ENCODE results near the gene PLA2G3. TPM values are rescaled to one million over a fixed set of nuclear protein-coding genes. Genes with fewer than 3 reads are reported as not detected.

PLA2G3 gene
- total RNA-seq, 3 donors from 2014 or later (not counting 1 experiment from before 2014, with no cell fraction given) = not detected

DNA sequence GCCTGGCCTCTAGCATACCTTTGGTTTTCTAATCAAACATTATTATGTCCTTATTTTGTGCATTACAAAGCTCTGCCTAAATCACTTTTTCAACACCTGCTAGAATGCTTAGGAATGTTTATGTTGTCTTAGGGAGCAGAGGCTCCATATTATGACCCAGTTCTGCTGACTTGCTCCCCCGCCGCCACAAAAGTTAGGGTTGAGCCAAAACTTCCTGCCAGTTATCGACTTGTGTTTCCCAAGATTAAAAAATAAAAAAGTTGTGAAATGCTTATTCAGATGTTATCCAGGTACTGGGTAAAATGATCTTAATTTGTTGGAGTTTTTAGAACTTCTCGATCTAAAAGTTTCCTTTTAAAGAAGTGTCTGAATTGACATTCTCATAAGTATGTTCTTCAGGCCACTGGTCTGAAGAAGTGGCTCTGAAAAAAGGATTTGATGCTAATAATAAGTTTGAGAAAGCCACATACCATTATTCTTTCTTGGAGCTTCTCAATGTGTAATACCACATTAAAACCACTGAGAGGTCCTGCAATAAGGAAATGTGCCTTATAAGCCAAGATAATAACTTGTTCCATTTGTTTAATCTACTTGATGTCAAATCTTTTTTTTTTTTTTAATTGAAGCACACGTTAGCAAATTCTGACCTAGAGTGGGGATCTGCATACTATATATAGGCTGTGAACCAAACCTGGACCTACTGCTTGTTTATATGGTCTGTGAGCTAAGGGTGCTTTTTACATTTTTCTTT, 21.9 kb upstream of the PLA2G3 start:
- 38% methylated on average over 5 of the region's 5 CpGs for WGBS (ENCODE audit: insufficient coverage)
- Mint-ChIP-seq H3K27ac (peak overlapping the region; percentile 91 to 93), H3K36me3 (no peaks in the 10 kb centered on the region), H3K4me1 (peaks cover 33 to 38% of the 10 kb centered on the region in 2 donors), H3K9me3 (no peaks in the 10 kb centered on the region), H3K4me3 (peak overlapping the region; percentile 97), H3K27me3 (ENCODE audit: low read depth in 2 of 2) (no peaks in the 10 kb centered on the region)
- no peak for TF ChIP-seq CTCF (IDR thresholded peaks at IDR 0.05)
- Histone ChIP-seq H3K36me3 (ENCODE audit: control insufficient read depth, insufficient read depth, low read length) (peaks cover 8% of the 10 kb centered on the region), H3K4me1 (ENCODE audit: control insufficient read depth, insufficient read depth, low read length) (peaks cover 15% of the 10 kb centered on the region), H3K9me3 (ENCODE audit: control insufficient read depth, insufficient read depth, low read length) (no peaks in the 10 kb centered on the region), H3K27ac (ENCODE audit: low read length) (no peak overlapping the region), H3K27me3 (ENCODE audit: control insufficient read depth, insufficient read depth, low read length) (no peaks in the 10 kb centered on the region), H3K4me3 (ENCODE audit: low read length) (no peak overlapping the region)
- DNase-seq (no peak), ATAC-seq (no peak)
- intact Hi-C loops (cut with micrococcal nuclease) = no loop called here

GRCh38 chr22:31161386-31161785, 21.1 kb upstream of the PLA2G3 start:
- intact Hi-C loops (cut with micrococcal nuclease) = loop anchor here (2.0 kb wide), 1 partner anchor 69 kb away; no protein-coding TSS in a partner anchor
- no peaks in the 10 kb centered on the region for H3K9me3 Mint-ChIP-seq
- Histone ChIP-seq H3K27ac (ENCODE audit: low read length) (peak overlapping the region; percentile 35), H3K27me3 (ENCODE audit: control insufficient read depth, insufficient read depth, low read length) (no peaks in the 10 kb centered on the region), H3K9me3 (ENCODE audit: control insufficient read depth, insufficient read depth, low read length) (no peaks in the 10 kb centered on the region), H3K4me3 (ENCODE audit: low read length) (no peak overlapping the region), H3K36me3 (ENCODE audit: control insufficient read depth, insufficient read depth, low read length) (peaks cover 8% of the 10 kb centered on the region), H3K4me1 (ENCODE audit: control insufficient read depth, insufficient read depth, low read length) (peaks cover 15% of the 10 kb centered on the region)
- no peaks in the 10 kb centered on the region for H3K36me3 Mint-ChIP-seq
- peak overlapping the region; percentile 97 for H3K4me3 Mint-ChIP-seq
- ATAC-seq = no peak
- H3K27me3 Mint-ChIP-seq (ENCODE audit: low read depth in 2 of 2) = no peaks in the 10 kb centered on the region
- no peak for TF ChIP-seq CTCF (IDR thresholded peaks at IDR 0.05)
- peaks cover 29 to 38% of the 10 kb centered on the region in 2 donors for H3K4me1 Mint-ChIP-seq
- DNase-seq = no peak
- peak overlapping the region; percentile 91 to 93 for H3K27ac Mint-ChIP-seq

GRCh38 chr22:31160328-31160978, 20.1 kb upstream of the PLA2G3 start:
- no peaks in the 10 kb centered on the region for H3K27me3 Mint-ChIP-seq (ENCODE audit: low read depth in 2 of 2)
- 3% methylated on average over 32 of the region's 32 CpGs for WGBS (ENCODE audit: insufficient coverage)

More at GRCh38 chr22:31160328-31160978, 20.1 kb upstream of the PLA2G3 start:
- ATAC-seq (peak; percentile 43 to 47 (median 45)), DNase-seq (peak in 1 of 2 donors; percentile 46)
- Mint-ChIP-seq H3K4me3 (peak overlapping the region; percentile 97), H3K4me1 (peaks cover 25 to 36% of the 10 kb centered on the region in 2 donors), H3K36me3 (no peaks in the 10 kb centered on the region), H3K9me3 (no peaks in the 10 kb centered on the region), H3K27ac (peak overlapping the region; percentile 91 to 93)
- TF ChIP-seq CTCF (IDR thresholded peaks at IDR 0.05) = no peak
- H3K4me3 ChIP-seq (ENCODE audit: low read length) = peak overlapping the region; percentile 72
- intact Hi-C loops (cut with micrococcal nuclease) = loop anchor here (2.0 kb wide), 1 partner anchor 70 kb away; no protein-coding TSS in a partner anchor
- H3K4me1 ChIP-seq (ENCODE audit: control insufficient read depth, insufficient read depth, low read length) = peaks cover 15% of the 10 kb centered on the region
- H3K27ac ChIP-seq (ENCODE audit: low read length) = peak overlapping the region; percentile 76
- H3K9me3 ChIP-seq (ENCODE audit: control insufficient read depth, insufficient read depth, low read length) = no peaks in the 10 kb centered on the region
- peaks cover 4% of the 10 kb centered on the region for H3K36me3 ChIP-seq (ENCODE audit: control insufficient read depth, insufficient read depth, low read length)
- no peaks in the 10 kb centered on the region for H3K27me3 ChIP-seq (ENCODE audit: control insufficient read depth, insufficient read depth, low read length)

Data from natural killer cell (primary cell).